GM21390 (cell line): ENCODE results near the gene PAK4.
"Not testable (repeated sequence)": the region's sequence is repeated elsewhere in the genome, so short reads cannot be mapped to it uniquely, and the experiment has no call there.

ENCODE experiments used
- ATAC-seq: cut with Tn5 transposase; IDR thresholded peaks from one replicate; pipeline ENCODE4 v1.9.1; 2021; ENCODE audit not compliant: unreplicated experiment

PAK4 gene

DNA sequence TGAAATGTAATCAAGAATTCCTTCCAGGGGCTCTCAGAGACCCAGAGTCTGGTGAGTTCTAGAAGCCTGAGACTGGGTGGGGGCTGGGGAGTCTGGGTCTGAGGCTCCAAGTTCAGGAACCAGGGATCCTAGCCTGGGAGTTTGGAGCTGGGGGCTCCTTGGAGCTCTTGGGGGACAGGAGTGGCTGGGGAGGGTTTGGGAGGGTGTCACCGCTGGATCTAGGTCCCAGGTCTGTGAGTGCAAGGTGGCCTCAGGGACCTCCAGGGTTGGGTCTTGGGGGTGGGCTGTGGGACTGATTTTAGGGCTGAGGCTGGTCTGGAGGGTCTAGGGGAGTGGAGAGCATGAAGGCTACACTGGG, 77.4 kb downstream of the PAK4 start:
- ATAC-seq: no peak

DNA sequence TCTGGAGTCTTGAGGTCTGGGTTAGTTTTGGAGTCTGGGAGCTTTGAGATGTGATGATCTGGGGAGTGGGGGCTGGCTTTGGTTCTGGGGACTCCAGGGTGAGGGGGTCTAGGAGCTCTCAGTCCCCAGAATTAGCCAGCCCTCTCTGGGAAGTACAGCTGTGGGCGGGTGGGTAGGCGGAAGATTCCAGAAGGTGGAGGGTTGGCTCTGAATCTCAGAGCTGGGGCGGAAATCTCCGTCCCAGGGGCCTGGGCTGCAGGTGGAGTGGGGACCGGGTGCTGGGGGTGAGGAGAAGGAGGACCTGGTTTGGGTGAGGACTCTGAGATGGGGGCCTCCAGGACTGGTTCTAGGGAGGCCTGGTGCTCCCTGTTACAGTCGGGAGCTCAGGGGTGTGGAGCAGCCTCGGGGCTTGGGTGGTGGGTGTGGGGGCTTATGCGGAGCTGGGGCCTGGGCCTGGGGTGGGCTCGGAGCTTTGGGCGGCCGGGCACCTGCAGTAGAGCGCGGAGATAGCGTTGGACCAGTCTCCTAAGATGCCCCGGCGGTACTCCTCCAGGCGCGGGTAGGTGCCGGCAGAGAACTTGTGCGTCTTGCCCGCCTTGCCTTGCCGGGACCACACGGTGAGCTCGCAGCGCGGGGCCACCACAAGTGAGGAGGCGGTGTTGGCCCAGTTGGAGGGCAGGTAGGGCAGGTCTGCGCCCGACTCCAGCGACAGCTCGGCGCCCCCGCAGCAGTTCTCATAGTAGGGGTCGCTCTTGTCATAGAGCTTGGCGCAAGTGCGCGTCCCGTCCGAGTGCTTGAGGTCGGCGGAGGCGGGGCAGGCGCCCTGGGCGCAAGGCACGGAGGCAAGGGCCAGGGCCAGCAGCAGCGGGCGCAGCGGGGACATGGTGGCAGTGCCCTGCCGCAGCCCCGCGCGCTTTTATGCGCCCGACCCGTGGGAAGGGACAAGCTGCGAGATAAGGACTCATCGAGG, 78.1 kb downstream of the PAK4 start, which contains the start of gene SYCN:
Gene SYCN (minus strand): TSS at position 892 of the 970 bp plus-strand sequence. CDS start 9 bp downstream, at position 883.
- ATAC-seq: no peak

GRCh38 chr19:39205449-39205764, 79.8 kb downstream of the PAK4 start:
- ATAC-seq: no peak

DNA sequence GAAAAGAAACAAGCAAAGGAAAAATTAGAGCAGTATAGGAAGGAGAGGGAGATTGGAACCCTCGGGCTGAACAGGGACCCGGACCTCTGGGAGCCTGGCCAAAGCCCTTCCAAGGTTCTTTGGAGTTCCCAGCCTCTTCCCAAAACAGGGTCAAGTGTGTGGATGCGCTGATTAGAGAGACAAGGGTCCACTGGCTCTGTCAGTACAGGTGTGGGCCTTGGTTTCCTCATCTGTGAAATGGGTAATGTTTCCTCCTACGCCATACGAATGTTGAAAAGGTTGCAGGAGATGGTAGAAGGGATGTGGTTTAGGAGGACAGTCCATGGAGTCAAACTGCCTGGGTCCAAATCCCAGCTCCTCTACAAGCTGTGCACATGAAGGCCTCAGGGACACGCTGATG, 80.5 kb downstream of the PAK4 start:
- ATAC-seq: no peak

DNA sequence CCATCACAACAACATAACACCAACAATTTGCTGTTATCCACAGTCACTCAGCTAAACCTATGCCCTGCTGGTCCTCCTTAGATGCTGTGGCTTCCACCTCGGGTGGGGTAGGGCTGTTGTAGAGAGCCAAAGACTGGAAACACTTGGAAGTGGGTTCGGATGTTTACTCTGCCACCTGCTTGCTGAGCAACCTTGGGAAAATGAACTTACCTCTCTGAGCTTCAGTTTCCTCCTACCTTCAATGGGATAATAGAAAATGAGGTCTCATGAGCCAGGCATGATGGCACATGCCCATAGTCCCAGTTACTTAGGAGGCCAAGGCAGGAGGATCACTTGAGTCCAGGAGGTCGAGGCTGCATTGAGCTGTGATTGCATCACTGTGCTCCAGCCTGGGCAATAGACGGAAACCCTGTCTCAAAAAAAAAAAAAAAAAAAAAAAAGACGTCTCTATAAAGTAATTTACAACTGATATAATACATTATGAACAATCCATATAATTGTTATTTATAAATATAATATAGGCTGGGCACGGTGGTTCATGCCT, 81.8 kb downstream of the PAK4 start:
- ATAC-seq: no peak

- ATAC-seq: no peak
These were observed 82.7 kb downstream of the PAK4 start for GRCh38 chr19:39208175-39208795.

- ATAC-seq: no peak
These were observed 83.6 kb downstream of the PAK4 start for GRCh38 chr19:39209196-39209595.

- no peak for ATAC-seq
These were observed 86.3 kb downstream of the PAK4 start for GRCh38 chr19:39211731-39212374.

GRCh38 chr19:39212375-39212742, 86.8 kb downstream of the PAK4 start:
- no peak for ATAC-seq

- not testable (repeated sequence) for ATAC-seq
These were observed 89.7 kb downstream of the PAK4 start for GRCh38 chr19:39215323-39215722.

DNA sequence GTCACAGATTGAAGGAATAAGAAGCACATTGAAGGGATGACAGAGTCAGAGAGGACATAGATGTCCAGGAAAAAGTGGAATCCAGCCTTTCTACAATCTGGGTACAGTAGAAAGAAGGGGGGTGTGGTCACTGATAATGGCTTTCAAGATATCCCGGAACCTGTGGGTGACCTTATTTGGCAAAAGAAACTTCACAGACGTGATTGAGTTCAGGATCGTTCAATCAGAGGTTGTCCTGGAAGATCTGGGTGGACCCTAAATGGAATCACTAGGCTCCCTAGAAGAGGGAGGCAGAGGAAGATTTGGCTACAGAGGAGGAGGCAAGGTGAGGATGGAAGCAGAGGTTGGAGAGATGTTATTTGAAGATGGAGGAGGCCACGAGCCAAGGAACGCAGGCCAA, 91.5 kb downstream of the PAK4 start:
- no peak for ATAC-seq

GRCh38 chr19:39218230-39219007, 92.8 kb downstream of the PAK4 start:
- ATAC-seq: no peak

DNA sequence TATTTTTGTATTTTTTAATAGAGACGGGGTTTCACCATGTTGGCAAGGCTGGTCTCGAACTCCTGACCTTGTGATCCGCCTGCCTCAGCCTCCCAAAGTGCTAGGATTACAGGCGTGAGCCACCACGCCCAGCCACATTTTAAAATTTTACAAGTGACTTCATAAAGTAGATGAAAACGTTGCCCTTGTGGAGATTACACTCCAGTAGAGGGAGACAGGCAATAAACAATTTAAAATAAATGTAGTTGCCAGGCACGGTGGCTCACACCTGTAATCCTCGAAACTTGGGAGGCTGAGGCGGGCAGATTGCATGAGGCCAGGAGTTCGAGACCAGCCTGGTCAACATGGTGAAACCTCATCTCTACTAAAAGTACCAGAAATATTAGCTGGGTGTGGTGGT, 93.5 kb downstream of the PAK4 start:
- ATAC-seq: not testable (repeated sequence)

DNA sequence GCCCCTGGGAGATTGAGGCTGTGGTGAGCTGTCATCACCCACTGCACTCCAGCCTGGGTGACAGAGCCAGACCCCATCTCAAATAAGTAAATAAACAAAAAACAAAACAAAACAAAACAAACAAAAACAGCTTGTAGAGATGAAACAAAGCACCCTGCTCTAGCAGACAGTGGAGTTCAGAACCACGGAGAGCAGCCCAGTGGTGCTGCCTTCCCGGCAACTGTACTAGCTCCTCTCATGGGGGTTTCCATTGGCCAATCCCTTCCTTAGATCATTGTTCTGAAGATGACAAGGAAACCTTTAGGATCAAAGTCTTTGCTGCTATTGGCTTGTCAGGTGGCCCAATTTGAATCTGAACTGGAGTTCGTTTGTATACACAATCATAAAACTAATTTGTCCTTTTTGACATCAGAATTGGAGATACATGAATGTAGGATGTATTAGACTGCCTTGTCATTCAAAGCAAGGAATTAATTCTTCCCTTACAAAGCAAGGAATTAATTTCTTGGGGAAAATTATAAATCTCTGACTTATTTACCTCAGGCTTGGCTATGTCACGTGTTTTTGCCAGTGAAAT, 98.2 kb downstream of the PAK4 start:
- ATAC-seq: no peak

- no peak for ATAC-seq
These were observed 99.3 kb downstream of the PAK4 start for GRCh38 chr19:39224910-39225309.
